ACC112 (cell line): ENCODE measurements around the gene NTSR1.

ENCODE experiments used
- H2AFZ ChIP-seq: fragments of 200-600 bp; sonication (generic); one replicate; pipeline ENCODE4 v1.6.0; 2017; ENCODE audit warnings: antibody characterized with exemption, low read length; ENCODE audit not compliant: unreplicated experiment
- H3K27ac ChIP-seq: fragments of 200-600 bp; sonication (generic); 2 replicates; pipeline ENCODE4 v1.5.1; 2014; ENCODE audit warnings: low read depth, mild to moderate bottlenecking, antibody characterized with exemption, low read length, moderate library complexity
- H3K27me3 ChIP-seq: fragments of 200-600 bp; sonication (generic); 2 replicates; pipeline ENCODE4 v1.6.1; 2014; ENCODE audit warnings: mild to moderate bottlenecking, antibody characterized with exemption, low read length, moderate library complexity, mixed read lengths; ENCODE audit not compliant: insufficient read depth
- H3K36me3 ChIP-seq: fragments of 200-600 bp; sonication (generic); 2 replicates; pipeline ENCODE4 v1.6.1; 2016; ENCODE audit warnings: mild to moderate bottlenecking, antibody characterized with exemption, low read length, moderate library complexity, mixed read lengths; ENCODE audit not compliant: insufficient read depth
- H3K4me1 ChIP-seq: fragments of 200-600 bp; sonication (generic); one replicate; pipeline ENCODE4 v1.6.1; 2016; ENCODE audit warnings: low read length, mixed read lengths; ENCODE audit not compliant: insufficient read depth, unreplicated experiment, control insufficient read depth
- H3K4me3 ChIP-seq: fragments of 200-600 bp; sonication (generic); 2 replicates; pipeline ENCODE4 v1.5.1; 2014; ENCODE audit warnings: mild to moderate bottlenecking, low read depth, low read length
- H3K79me2 ChIP-seq: fragments of 200-600 bp; sonication (generic); one replicate; pipeline ENCODE4 v1.6.0; 2016; ENCODE audit warnings: low read length; ENCODE audit not compliant: control insufficient read depth, unreplicated experiment, insufficient read depth

NTSR1 gene

GRCh38 chr20:62760471-62760855, 51.8 kb downstream of the NTSR1 start:
- Histone ChIP-seq H3K4me3 (no peak overlapping the region), H3K27ac (no peak overlapping the region), H3K27me3 (peaks cover 20% of the 10 kb centered on the region), H3K79me2 (no peaks in the 10 kb centered on the region), H3K4me1 (no peaks in the 10 kb centered on the region), H2AFZ (no peak overlapping the region), H3K36me3 (no peaks in the 10 kb centered on the region)

GRCh38 chr20:62760856-62761758, 52.5 kb downstream of the NTSR1 start:
- Histone ChIP-seq H3K27ac (no peak overlapping the region), H3K79me2 (no peaks in the 10 kb centered on the region), H3K36me3 (no peaks in the 10 kb centered on the region), H3K27me3 (peaks cover 22% of the 10 kb centered on the region), H3K4me3 (no peak overlapping the region), H2AFZ (no peak overlapping the region), H3K4me1 (no peaks in the 10 kb centered on the region)

GRCh38 chr20:62761759-62762131, 53.1 kb downstream of the NTSR1 start:
- Histone ChIP-seq H3K27ac (no peak overlapping the region), H3K4me3 (no peak overlapping the region), H3K27me3 (peaks cover 21% of the 10 kb centered on the region), H3K4me1 (no peaks in the 10 kb centered on the region), H3K79me2 (no peaks in the 10 kb centered on the region), H3K36me3 (no peaks in the 10 kb centered on the region), H2AFZ (no peak overlapping the region)

GRCh38 chr20:62762376-62762775, 53.7 kb downstream of the NTSR1 start:
- no peaks in the 10 kb centered on the region for H3K4me1 ChIP-seq
- no peak overlapping the region for H2AFZ ChIP-seq
- H3K27ac ChIP-seq = no peak overlapping the region
- no peaks in the 10 kb centered on the region for H3K36me3 ChIP-seq
- H3K27me3 ChIP-seq = peaks cover 19% of the 10 kb centered on the region
- no peaks in the 10 kb centered on the region for H3K79me2 ChIP-seq
- H3K4me3 ChIP-seq = no peak overlapping the region

- no peak overlapping the region for H3K4me3 ChIP-seq
- H3K27me3 ChIP-seq = peaks cover 16% of the 10 kb centered on the region
- H3K27ac ChIP-seq = no peak overlapping the region
- H2AFZ ChIP-seq = no peak overlapping the region
- no peaks in the 10 kb centered on the region for H3K4me1 ChIP-seq
- H3K36me3 ChIP-seq = no peaks in the 10 kb centered on the region
- H3K79me2 ChIP-seq = no peaks in the 10 kb centered on the region
Measured at GRCh38 chr20:62762801-62763368, 54.2 kb downstream of the NTSR1 start.

- H3K4me1 ChIP-seq = no peaks in the 10 kb centered on the region
- no peak overlapping the region for H3K27ac ChIP-seq
- H2AFZ ChIP-seq = no peak overlapping the region
- H3K4me3 ChIP-seq = no peak overlapping the region
- peaks cover 16% of the 10 kb centered on the region for H3K27me3 ChIP-seq
- no peaks in the 10 kb centered on the region for H3K79me2 ChIP-seq
- no peaks in the 10 kb centered on the region for H3K36me3 ChIP-seq
Measured at GRCh38 chr20:62763404-62763803, 54.8 kb downstream of the NTSR1 start.

- H3K27me3 ChIP-seq = peaks cover 16% of the 10 kb centered on the region
- H3K36me3 ChIP-seq = no peaks in the 10 kb centered on the region
- no peaks in the 10 kb centered on the region for H3K4me1 ChIP-seq
- no peak overlapping the region for H2AFZ ChIP-seq
- no peaks in the 10 kb centered on the region for H3K79me2 ChIP-seq
- no peak overlapping the region for H3K27ac ChIP-seq
- H3K4me3 ChIP-seq = no peak overlapping the region
Measured at GRCh38 chr20:62764156-62764935, 55.7 kb downstream of the NTSR1 start.

GRCh38 chr20:62765021-62765420, 56.4 kb downstream of the NTSR1 start:
- Histone ChIP-seq H3K36me3 (no peaks in the 10 kb centered on the region), H3K79me2 (no peaks in the 10 kb centered on the region), H2AFZ (no peak overlapping the region), H3K4me1 (no peaks in the 10 kb centered on the region), H3K27ac (no peak overlapping the region), H3K27me3 (peaks cover 16% of the 10 kb centered on the region), H3K4me3 (no peak overlapping the region)

- Histone ChIP-seq H3K27ac (no peak overlapping the region), H2AFZ (no peak overlapping the region), H3K27me3 (peaks cover 16% of the 10 kb centered on the region), H3K36me3 (no peaks in the 10 kb centered on the region), H3K4me3 (no peak overlapping the region), H3K79me2 (no peaks in the 10 kb centered on the region), H3K4me1 (no peaks in the 10 kb centered on the region)
Measured at GRCh38 chr20:62765432-62766070, 56.9 kb downstream of the NTSR1 start.

GRCh38 chr20:62766071-62766450, 57.4 kb downstream of the NTSR1 start:
- no peak overlapping the region for H2AFZ ChIP-seq
- H3K79me2 ChIP-seq = no peaks in the 10 kb centered on the region
- no peak overlapping the region for H3K27ac ChIP-seq
- no peaks in the 10 kb centered on the region for H3K4me1 ChIP-seq
- no peaks in the 10 kb centered on the region for H3K36me3 ChIP-seq
- H3K27me3 ChIP-seq = peaks cover 16% of the 10 kb centered on the region
- no peak overlapping the region for H3K4me3 ChIP-seq
